H9 (cell line): ENCODE results near the gene NCOA6. TPM values are rescaled to one million over a fixed set of nuclear protein-coding genes. Genes with fewer than 3 reads are reported as not detected.

Source experiments
- DNase-seq: peaks from one replicate; pipeline ENCODE4 v3.0.0-alpha.2; 2017
- H2AFZ ChIP-seq: one replicate; pipeline ENCODE4 v1.6.1; 2013; ENCODE audit warnings: mild to moderate bottlenecking, low read length, control low read depth, moderate library complexity
- H2AK5ac ChIP-seq: 2 replicates; pipeline ENCODE4 v1.6.1; 2013; ENCODE audit warnings: low read length, control low read depth, mixed read lengths; ENCODE audit not compliant: insufficient read length
- H2BK120ac ChIP-seq: one replicate; pipeline ENCODE4 v1.6.1; 2013; ENCODE audit warnings: low read depth, mild to moderate bottlenecking, low read length, control low read depth, inconsistent platforms; ENCODE audit not compliant: poor library complexity, severe bottlenecking
- H2BK12ac ChIP-seq: 2 replicates; pipeline ENCODE4 v1.6.1; 2013; ENCODE audit warnings: low read length, control low read depth, mixed read lengths, low read depth; ENCODE audit not compliant: insufficient read length
- H2BK15ac ChIP-seq: 2 replicates; pipeline ENCODE4 v1.6.1; 2013; ENCODE audit warnings: low read depth, low read length, control low read depth
- H2BK20ac ChIP-seq: one replicate; pipeline ENCODE4 v1.6.1; 2013; ENCODE audit warnings: low read depth, mild to moderate bottlenecking, low read length, control low read depth, inconsistent platforms; ENCODE audit not compliant: poor library complexity, severe bottlenecking
- H2BK5ac ChIP-seq: 2 replicates; pipeline ENCODE4 v1.6.1; 2013; ENCODE audit warnings: low read length, control low read depth, mixed read lengths; ENCODE audit not compliant: insufficient read length
- H3K14ac ChIP-seq: 2 replicates; pipeline ENCODE4 v1.6.1; 2013; ENCODE audit warnings: low read length, control low read depth; ENCODE audit not compliant: insufficient read depth
- H3K18ac ChIP-seq: 2 replicates; pipeline ENCODE4 v1.6.1; 2013; ENCODE audit warnings: low read depth, mild to moderate bottlenecking, mixed read lengths, low read length, control low read depth; ENCODE audit not compliant: insufficient read length
- H3K23ac ChIP-seq: 2 replicates; pipeline ENCODE4 v1.6.1; 2013; ENCODE audit warnings: low read length, control low read depth, mixed read lengths, low read depth; ENCODE audit not compliant: insufficient read length
- H3K23me2 ChIP-seq: 2 replicates; pipeline ENCODE4 v1.6.1; 2013; ENCODE audit warnings: low read depth, mild to moderate bottlenecking, mixed read lengths, low read length, control low read depth; ENCODE audit not compliant: insufficient read length, poor library complexity, severe bottlenecking
- H3K27ac ChIP-seq: 2 replicates; pipeline ENCODE4 v1.5.1; 2013; ENCODE audit warnings: low read length, control low read depth, mixed read lengths, low read depth; ENCODE audit not compliant: insufficient read length
- H3K27me3 ChIP-seq: 2 replicates; pipeline ENCODE4 v1.6.1; 2013; ENCODE audit warnings: low read length, control low read depth, inconsistent platforms; ENCODE audit not compliant: insufficient read depth
- H3K4ac ChIP-seq: 2 replicates; pipeline ENCODE4 v1.6.1; 2013; ENCODE audit warnings: low read depth, mild to moderate bottlenecking, control low read depth, inconsistent platforms, low read length, moderate library complexity
- H3K4me1 ChIP-seq: 2 replicates; pipeline ENCODE4 v1.6.1; 2013; ENCODE audit warnings: low read length, control low read depth, inconsistent platforms; ENCODE audit not compliant: insufficient read depth
- H3K4me2 ChIP-seq: 2 replicates; pipeline ENCODE4 v1.6.1; 2013; ENCODE audit warnings: low read length, control low read depth, mixed read lengths; ENCODE audit not compliant: insufficient read length, insufficient read depth
- H3K56ac ChIP-seq: 2 replicates; pipeline ENCODE4 v1.6.1; 2013; ENCODE audit warnings: low read depth, mild to moderate bottlenecking, mixed read lengths, low read length, control low read depth; ENCODE audit not compliant: insufficient read length
- H3K79me1 ChIP-seq: 2 replicates; pipeline ENCODE4 v1.6.1; 2013; ENCODE audit warnings: low read depth, mild to moderate bottlenecking, moderate library complexity, low read length, control low read depth, inconsistent platforms; ENCODE audit not compliant: insufficient read depth, poor library complexity, severe bottlenecking
- H3K79me2 ChIP-seq: 2 replicates; pipeline ENCODE4 v1.6.1; 2013; ENCODE audit warnings: low read length, control low read depth, inconsistent platforms; ENCODE audit not compliant: insufficient read depth
- H3K9ac ChIP-seq: 2 replicates; pipeline ENCODE4 v1.6.1; 2013; ENCODE audit warnings: low read length, control low read depth, mixed read lengths; ENCODE audit not compliant: insufficient read length; ENCODE audit errors: extremely low read depth
- H3K9me3 ChIP-seq: one replicate; pipeline ENCODE4 v1.6.1; 2013; ENCODE audit warnings: low read depth, low read length, inconsistent platforms; ENCODE audit not compliant: control insufficient read depth
- H3T11ph ChIP-seq: one replicate; pipeline ENCODE4 v1.6.1; 2013; ENCODE audit warnings: mild to moderate bottlenecking, low read length, control low read depth, inconsistent platforms
- H4K20me1 ChIP-seq: one replicate; pipeline ENCODE4 v1.6.1; 2013; ENCODE audit not compliant: control insufficient read depth, insufficient read length, insufficient read depth
- H4K5ac ChIP-seq: 2 replicates; pipeline ENCODE4 v1.6.1; 2013; ENCODE audit warnings: low read depth, mild to moderate bottlenecking, mixed read lengths, low read length, control low read depth; ENCODE audit not compliant: insufficient read length
- H4K8ac ChIP-seq: replicated peaks from 2 replicates; pipeline ENCODE4 v1.6.1; 2013; ENCODE audit warnings: low read length, control low read depth, mixed read lengths, low read depth; ENCODE audit not compliant: insufficient read length
- H4K91ac ChIP-seq: 2 replicates; pipeline ENCODE4 v1.6.1; 2013; ENCODE audit warnings: low read depth, mild to moderate bottlenecking, moderate library complexity, mixed read lengths, low read length, control low read depth; ENCODE audit not compliant: insufficient read length
- H3K27ac Mint-ChIP-seq, 3 experiments: 2 replicates in 2 of 3; 3 replicates in 1 of 3; pipeline ENCODE4 v1.8.0; 2020 to 2021; ENCODE audit warnings: mixed read lengths in 3 of 3, mild to moderate bottlenecking in 1 of 3, moderate library complexity in 1 of 3
- H3K27me3 Mint-ChIP-seq: 2 replicates; pipeline ENCODE4 v1.8.0; 2021; ENCODE audit warnings: low read depth, mild to moderate bottlenecking, moderate library complexity, mixed read lengths
- H3K36me3 Mint-ChIP-seq, 3 experiments: 2 replicates in 2 of 3; 3 replicates in 1 of 3; pipeline ENCODE4 v1.8.0; 2020 to 2021; ENCODE audit warnings: low read depth in 3 of 3, mixed read lengths in 3 of 3; ENCODE audit not compliant: insufficient read depth in 1 of 3
- H3K4me1 Mint-ChIP-seq, 2 experiments: 2 replicates each; pipeline ENCODE4 v1.8.0; 2020; ENCODE audit warnings: mixed read lengths in 2 of 2
- H3K4me3 Mint-ChIP-seq, 2 experiments: 2 replicates in 1 of 2; 3 replicates in 1 of 2; pipeline ENCODE4 v1.8.0; 2020 to 2021; ENCODE audit warnings: mild to moderate bottlenecking in 2 of 2, mixed read lengths in 2 of 2, moderate library complexity in 1 of 2
- H3K9me3 Mint-ChIP-seq, 2 experiments: 2 replicates in 1 of 2; 3 replicates in 1 of 2; pipeline ENCODE4 v1.8.0; 2020; ENCODE audit warnings: mild to moderate bottlenecking in 2 of 2, mixed read lengths in 2 of 2, moderate library complexity in 1 of 2
- CTCF ChIP-seq: fragments of 200-600 bp; sonication (generic); conservative IDR thresholded peaks from 3 replicates; pipeline ENCODE4 v1.8.0; 2021; ENCODE audit warnings: antibody characterized with exemption, mild to moderate bottlenecking
- WGBS: extraction: QIAGEN DNeasy Blood & Tissue Kit; methylation state at CpG from one replicate; pipeline ENCODE4 v1.1.7; 2013; ENCODE audit warnings: missing lambda C conversion rate, low lambda C conversion rate, mixed read lengths; ENCODE audit not compliant: insufficient read length; ENCODE audit errors: extremely low coverage; 5-methylcytosine and 5-hydroxymethylcytosine counted together
- total RNA-seq: library from RNA; stranded (reverse); gene quantifications from 2 replicates; pipeline ENCODE4 v1.2.1, GENCODE V29; 2021

NCOA6 gene
- total RNA-seq, 1 experiment from 2014 or later: 23.9 TPM

DNA sequence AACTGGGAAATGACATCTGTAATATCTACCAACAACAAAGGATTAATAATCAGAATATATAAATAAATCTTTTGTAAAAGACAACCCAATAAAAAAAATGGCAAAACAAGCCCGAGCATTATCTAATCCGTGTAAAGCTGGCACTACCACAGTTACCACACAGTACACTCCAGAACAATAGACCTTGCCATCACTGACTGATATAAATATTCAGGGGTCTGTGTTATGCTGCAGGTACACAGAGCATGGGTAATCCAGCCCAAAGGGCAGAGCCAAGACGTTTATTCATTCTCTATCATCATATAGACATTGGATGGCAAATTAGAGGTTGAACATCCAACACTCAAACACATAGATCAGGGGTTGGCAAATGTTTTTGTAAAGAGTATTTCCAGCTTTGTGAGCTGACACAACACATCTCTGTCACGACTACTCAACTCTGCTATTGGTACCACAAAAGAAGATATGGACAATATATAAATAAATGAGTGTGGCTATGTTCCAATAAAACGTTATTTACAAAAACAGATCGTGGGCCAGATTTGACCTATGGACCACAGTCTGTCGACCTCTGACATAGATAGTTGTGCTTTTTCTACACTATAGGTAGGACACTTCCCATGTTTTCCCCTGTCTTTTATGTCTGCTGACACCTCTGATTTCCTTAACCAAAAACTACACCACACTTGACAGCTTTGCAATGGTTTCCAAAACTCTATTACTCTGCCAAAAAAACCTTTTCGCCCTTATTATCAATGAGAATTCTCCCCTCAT is 4.5 kb downstream of the NCOA6 start:
- Mint-ChIP-seq H3K36me3 (peaks cover 0 to 5% (median 3%) of the 10 kb centered on the region in 3 experiments; a peak in 3 of 7 replicates), H3K27me3 (no peaks in the 10 kb centered on the region), H3K27ac (no peak overlapping the region; a peak in 1 of 7 replicates), H3K4me3 (no peak overlapping the region), H3K9me3 (no peaks in the 10 kb centered on the region), H3K4me1 (peaks cover 39 to 43% of the 10 kb centered on the region in 2 experiments)
- Histone ChIP-seq H3K23ac (no peak overlapping the region), H2BK120ac (no peak overlapping the region), H3K18ac (no peak overlapping the region), H3K27ac (no peak overlapping the region), H4K5ac (no peak overlapping the region), H3K23me2 (peaks cover 5% of the 10 kb centered on the region), H2AK5ac (no peak overlapping the region), H2AFZ (no peak overlapping the region), H3K79me1 (no peaks in the 10 kb centered on the region), H2BK20ac (no peak overlapping the region), H3K14ac (no peak overlapping the region), H3K56ac (no peak overlapping the region), H2BK12ac (no peak overlapping the region), H4K91ac (no peak overlapping the region), H3K4me2 (no peak overlapping the region), H3K9ac (no peak overlapping the region), H2BK5ac (no peak overlapping the region), H3K4me1 (peaks cover 2% of the 10 kb centered on the region), H4K20me1 (no peaks in the 10 kb centered on the region), H3K27me3 (no peaks in the 10 kb centered on the region; the same call in 1 of the 2 replicates), H3K79me2 (no peaks in the 10 kb centered on the region; the same call in 1 of the 2 replicates), H3K9me3 (no peaks in the 10 kb centered on the region), H4K8ac (no peak overlapping the region), H3T11ph (no peak overlapping the region), H2BK15ac (no peak overlapping the region), H3K4ac (no peak overlapping the region)
- TF ChIP-seq CTCF: no peak
- WGBS: no CpG with 5 or more reads among the region's 8 CpGs
- no peak for DNase-seq
